ENCODE measurements around the gene LDB2. TPM values are rescaled to one million over a fixed set of nuclear protein-coding genes. Genes with fewer than 3 reads are reported as not detected.

The LDB2 gene
- total RNA-seq, 3 donors from 2014 or later: 4.7 to 19.9 (median 9.3) TPM

DNA sequence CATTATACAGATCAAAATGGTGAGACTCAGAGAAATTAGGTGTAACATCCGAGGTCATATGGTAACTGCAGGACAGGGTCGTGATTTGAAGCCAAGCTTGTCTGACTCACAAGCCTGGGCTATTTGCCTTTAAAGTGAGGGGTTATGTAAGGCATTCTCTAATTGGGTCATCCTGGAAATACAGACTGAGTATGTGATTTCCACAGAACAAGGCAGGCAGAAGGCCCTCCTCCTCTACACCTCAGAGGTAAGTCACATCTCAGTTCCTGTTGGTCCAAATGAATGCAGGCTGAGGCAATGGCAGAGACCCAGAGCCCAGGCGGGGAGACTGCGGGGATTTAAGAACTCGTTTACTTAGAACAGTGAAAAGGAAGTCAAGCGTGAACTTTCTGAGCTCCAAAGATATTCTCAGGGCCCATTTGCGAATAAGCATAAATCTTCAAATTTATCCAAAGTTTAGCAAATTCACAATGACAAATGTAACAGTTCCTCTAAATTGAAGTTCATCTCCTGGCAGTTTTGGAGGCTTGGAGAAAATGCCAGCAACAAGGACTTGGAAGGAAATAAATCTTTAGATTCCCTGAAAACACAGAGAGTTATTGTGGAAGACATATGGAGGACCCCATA, 153.3 kb downstream of the LDB2 start:
- intact Hi-C loops (cut with DNase I, micrococcal nuclease): no loop called here
- no peak overlapping the region for H3K4me3 ChIP-seq
- no peaks in the 10 kb centered on the region for H3K9me3 ChIP-seq
- DNase-seq (no peak), ATAC-seq (no peak)
- no peaks in the 10 kb centered on the region for H3K4me1 ChIP-seq (ENCODE audit: low read depth)
- no peak for TF ChIP-seq CTCF (IDR thresholded peaks at IDR 0.05)
- no peaks in the 10 kb centered on the region for H3K36me3 ChIP-seq (ENCODE audit: low read depth)

DNA sequence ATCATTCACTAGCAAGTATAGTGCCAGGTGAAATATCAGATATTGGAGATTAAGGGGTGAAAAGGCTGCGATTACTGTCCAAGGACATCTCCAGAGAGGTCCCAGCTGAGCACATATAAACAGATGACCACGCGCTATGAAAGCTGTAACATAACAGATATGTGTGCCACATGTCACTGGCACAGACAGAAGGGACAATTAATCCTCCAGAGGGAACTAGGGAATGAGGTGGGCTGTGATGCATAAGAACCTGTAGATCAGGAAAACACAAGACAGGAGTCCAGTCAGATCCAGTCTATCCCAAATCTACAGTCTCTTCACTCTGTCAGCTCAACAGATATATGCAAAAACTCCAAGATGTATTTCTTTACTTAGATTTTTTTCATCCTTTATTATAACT, 157.2 kb downstream of the LDB2 start:
- no peaks in the 10 kb centered on the region for H3K4me1 ChIP-seq (ENCODE audit: low read depth)
- intact Hi-C loops (cut with DNase I, micrococcal nuclease): no loop called here
- TF ChIP-seq CTCF (IDR thresholded peaks at IDR 0.05): no peak
- H3K9me3 ChIP-seq: no peaks in the 10 kb centered on the region
- DNase-seq: no peak
- no peak overlapping the region for H3K4me3 ChIP-seq
- H3K36me3 ChIP-seq (ENCODE audit: low read depth): no peaks in the 10 kb centered on the region
- ATAC-seq: no peak

DNA sequence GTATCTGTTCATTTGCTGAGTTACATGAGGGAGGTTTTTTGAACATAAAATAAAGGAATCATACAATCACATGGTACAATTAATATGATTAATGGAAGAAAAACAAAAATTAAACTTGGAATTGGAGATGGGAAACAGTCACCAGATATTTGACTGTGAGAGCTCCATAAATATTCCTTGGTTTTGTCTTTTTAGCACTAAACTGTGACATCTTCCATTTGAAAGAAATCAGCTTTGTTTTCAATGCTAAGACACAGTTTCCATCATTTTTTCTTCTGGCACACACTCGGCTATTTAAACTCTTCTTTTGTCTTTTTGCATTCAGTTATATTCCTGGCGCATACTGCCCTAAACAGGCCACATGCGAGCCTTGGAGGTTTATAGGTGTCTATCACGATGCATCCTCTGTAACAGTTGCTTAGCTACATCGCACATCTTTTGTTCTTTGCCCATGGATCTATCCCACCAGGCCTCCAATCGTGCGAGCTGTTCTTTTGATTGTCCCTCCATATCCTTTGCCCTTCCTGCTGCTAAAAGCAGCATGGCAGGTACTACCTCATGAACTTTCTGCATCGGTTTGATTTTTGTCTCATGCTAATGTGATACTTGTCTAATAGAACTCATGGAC, 158.3 kb downstream of the LDB2 start:
- Histone ChIP-seq H3K9me3 (no peaks in the 10 kb centered on the region), H3K36me3 (ENCODE audit: low read depth) (no peaks in the 10 kb centered on the region), H3K4me3 (no peak overlapping the region), H3K4me1 (ENCODE audit: low read depth) (no peaks in the 10 kb centered on the region)
- ATAC-seq: no peak
- no peak for DNase-seq
- TF ChIP-seq CTCF (IDR thresholded peaks at IDR 0.05): no peak
- intact Hi-C loops (cut with DNase I, micrococcal nuclease): no loop called here

DNA sequence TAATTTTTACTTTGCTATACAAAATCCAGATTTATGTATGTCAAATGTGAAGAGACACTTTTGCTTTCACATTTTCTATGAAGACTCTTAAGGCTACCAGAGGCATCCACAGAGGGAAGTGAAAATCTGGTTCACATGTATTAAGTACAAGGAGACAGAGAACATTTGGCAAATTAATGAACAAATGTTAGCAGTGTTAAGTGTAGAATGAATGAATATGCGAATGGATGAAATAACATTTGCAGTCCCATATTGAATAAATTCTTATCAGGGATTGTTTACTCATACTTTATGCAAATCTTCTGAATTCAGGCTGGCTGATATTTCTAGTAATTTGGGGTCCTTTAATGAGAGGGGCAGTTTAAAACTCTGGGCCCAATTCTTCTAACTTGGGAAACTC, 159.9 kb downstream of the LDB2 start:
- Histone ChIP-seq H3K36me3 (ENCODE audit: low read depth) (no peaks in the 10 kb centered on the region), H3K4me1 (ENCODE audit: low read depth) (no peaks in the 10 kb centered on the region), H3K4me3 (no peak overlapping the region), H3K9me3 (no peaks in the 10 kb centered on the region)
- no peak for DNase-seq
- intact Hi-C loops (cut with DNase I, micrococcal nuclease): no loop called here
- no peak for TF ChIP-seq CTCF (IDR thresholded peaks at IDR 0.05)
- ATAC-seq: no peak

DNA sequence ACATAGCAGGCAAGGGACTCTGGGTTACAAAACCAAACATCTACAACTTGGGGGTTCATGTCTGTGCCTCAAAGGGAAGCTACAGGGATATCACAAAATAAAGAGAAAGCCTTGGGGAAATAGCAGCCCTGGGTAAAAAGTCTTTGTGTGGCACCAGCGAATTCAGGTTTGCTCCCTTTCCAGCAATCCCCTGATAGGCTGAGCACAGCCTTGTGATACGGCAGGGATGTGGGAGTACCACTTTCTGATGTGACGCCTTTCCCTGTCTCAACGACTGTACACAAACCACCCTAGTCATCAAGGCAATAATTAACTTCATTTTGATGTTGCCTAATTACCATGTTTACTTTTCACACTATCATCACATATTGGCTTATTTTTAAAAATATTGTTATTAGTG, 164.9 kb downstream of the LDB2 start:
- ATAC-seq (no peak), DNase-seq (no peak)
- Histone ChIP-seq H3K36me3 (ENCODE audit: low read depth) (no peaks in the 10 kb centered on the region), H3K9me3 (no peaks in the 10 kb centered on the region), H3K4me3 (no peak overlapping the region), H3K4me1 (ENCODE audit: low read depth) (no peaks in the 10 kb centered on the region)
- intact Hi-C loops (cut with DNase I, micrococcal nuclease): no loop called here
- TF ChIP-seq CTCF (IDR thresholded peaks at IDR 0.05): no peak

All from mucosa of descending colon (tissue), 3 donors.